Measurements from ENCODE around the gene SECTM1. TPM values are rescaled to one million over a fixed set of nuclear protein-coding genes. Genes with fewer than 3 reads are reported as not detected.
"Not testable (repeated sequence)": the region's sequence is repeated elsewhere in the genome, so short reads cannot be mapped to it uniquely, and the experiment has no call there.

Gene SECTM1
- total RNA-seq, 6 experiments from 2014 or later: 1.7 to 3.9 (median 2.8) TPM

DNA sequence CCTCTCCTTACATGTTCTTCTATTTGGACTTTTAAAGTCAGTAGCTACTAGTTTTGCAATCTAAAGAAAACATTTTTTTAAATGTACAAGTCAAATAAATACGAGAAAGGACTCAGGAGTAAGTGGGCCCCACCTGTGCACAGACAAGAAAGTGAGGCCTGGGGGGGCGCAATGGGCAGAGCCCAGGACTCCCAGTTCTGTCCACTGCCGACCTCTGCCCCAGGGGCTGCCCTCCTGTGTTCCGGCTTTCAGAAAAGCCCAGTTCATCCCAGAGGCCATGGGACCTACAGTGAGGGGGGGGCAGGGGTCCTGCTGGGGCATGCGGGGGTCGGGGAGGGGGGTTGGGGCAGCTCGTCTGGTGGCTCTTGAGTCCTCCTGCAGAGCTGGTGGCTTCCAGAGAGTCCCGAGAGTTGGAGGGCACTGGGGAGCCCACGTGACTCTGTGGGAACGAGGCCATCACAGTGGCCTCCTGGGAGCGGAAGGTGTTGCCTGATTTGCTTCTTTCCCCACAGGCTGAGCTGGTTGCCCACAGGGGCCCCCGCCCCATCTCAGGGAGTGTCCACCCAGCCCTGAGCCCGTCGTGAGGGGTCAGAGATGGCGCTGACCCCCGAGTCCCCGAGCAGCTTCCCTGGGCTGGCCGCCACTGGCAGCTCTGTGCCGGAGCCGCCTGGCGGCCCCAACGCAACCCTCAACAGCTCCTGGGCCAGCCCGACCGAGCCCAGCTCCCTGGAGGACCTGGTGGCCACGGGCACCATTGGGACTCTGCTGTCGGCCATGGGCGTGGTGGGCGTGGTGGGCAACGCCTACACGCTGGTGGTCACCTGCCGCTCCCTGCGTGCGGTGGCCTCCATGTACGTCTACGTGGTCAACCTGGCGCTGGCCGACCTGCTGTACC lies 40.4 kb upstream of the SECTM1 start:
- Mint-ChIP-seq H3K27ac (no peak overlapping the region), H3K4me1 (ENCODE audit: low read depth) (no peaks in the 10 kb centered on the region), H3K27me3 (ENCODE audit: insufficient read depth) (peaks cover 40% of the 10 kb centered on the region), H3K36me3 (ENCODE audit: low read depth) (no peaks in the 10 kb centered on the region), H3K4me3 (no peak overlapping the region), H3K9me3 (no peaks in the 10 kb centered on the region)
- DNase-seq: no peak
- TF ChIP-seq, protein P1, sequence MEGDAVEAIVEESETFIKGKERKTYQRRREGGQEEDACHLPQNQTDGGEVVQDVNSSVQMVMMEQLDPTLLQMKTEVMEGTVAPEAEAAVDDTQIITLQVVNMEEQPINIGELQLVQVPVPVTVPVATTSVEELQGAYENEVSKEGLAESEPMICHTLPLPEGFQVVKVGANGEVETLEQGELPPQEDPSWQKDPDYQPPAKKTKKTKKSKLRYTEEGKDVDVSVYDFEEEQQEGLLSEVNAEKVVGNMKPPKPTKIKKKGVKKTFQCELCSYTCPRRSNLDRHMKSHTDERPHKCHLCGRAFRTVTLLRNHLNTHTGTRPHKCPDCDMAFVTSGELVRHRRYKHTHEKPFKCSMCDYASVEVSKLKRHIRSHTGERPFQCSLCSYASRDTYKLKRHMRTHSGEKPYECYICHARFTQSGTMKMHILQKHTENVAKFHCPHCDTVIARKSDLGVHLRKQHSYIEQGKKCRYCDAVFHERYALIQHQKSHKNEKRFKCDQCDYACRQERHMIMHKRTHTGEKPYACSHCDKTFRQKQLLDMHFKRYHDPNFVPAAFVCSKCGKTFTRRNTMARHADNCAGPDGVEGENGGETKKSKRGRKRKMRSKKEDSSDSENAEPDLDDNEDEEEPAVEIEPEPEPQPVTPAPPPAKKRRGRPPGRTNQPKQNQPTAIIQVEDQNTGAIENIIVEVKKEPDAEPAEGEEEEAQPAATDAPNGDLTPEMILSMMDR (IDR thresholded peaks at IDR 0.05): no peak

DNA sequence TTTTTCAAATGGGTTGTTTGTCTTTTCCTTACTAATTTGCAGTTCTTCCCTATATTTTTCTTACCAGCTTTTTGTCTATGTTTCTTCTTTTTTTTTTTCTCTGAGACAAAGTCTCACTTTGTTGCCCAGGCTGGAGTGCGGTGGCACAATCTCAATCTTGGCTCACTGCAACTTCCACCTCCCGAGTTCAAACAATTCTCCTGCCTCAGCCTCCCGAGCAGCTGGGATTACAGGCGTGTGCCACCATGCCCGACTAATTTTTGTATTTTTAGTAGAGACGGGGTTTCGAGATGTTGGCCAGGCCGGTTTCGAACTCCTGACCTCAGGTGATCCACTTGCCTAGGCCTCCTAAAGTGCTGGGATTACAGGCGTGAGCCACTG lies 39.5 kb upstream of the SECTM1 start:
- not testable (repeated sequence) for H3K36me3 Mint-ChIP-seq (ENCODE audit: low read depth); H3K4me3 Mint-ChIP-seq; H3K9me3 Mint-ChIP-seq; DNase-seq; H3K27ac Mint-ChIP-seq; H3K4me1 Mint-ChIP-seq (ENCODE audit: low read depth)
- peaks cover 38% of the 10 kb centered on the region for H3K27me3 Mint-ChIP-seq (ENCODE audit: insufficient read depth)

- Mint-ChIP-seq H3K36me3 (ENCODE audit: low read depth) (no peaks in the 10 kb centered on the region), H3K4me3 (no peak overlapping the region), H3K27me3 (ENCODE audit: insufficient read depth) (peaks cover 37% of the 10 kb centered on the region), H3K4me1 (ENCODE audit: low read depth) (no peaks in the 10 kb centered on the region), H3K27ac (no peak overlapping the region), H3K9me3 (no peaks in the 10 kb centered on the region)
- DNase-seq: no peak
- TF ChIP-seq, protein P1 (IDR thresholded peaks at IDR 0.05): no peak
These were observed 38.9 kb upstream of the SECTM1 start for GRCh38 chr17:82372249-82373071.

DNA sequence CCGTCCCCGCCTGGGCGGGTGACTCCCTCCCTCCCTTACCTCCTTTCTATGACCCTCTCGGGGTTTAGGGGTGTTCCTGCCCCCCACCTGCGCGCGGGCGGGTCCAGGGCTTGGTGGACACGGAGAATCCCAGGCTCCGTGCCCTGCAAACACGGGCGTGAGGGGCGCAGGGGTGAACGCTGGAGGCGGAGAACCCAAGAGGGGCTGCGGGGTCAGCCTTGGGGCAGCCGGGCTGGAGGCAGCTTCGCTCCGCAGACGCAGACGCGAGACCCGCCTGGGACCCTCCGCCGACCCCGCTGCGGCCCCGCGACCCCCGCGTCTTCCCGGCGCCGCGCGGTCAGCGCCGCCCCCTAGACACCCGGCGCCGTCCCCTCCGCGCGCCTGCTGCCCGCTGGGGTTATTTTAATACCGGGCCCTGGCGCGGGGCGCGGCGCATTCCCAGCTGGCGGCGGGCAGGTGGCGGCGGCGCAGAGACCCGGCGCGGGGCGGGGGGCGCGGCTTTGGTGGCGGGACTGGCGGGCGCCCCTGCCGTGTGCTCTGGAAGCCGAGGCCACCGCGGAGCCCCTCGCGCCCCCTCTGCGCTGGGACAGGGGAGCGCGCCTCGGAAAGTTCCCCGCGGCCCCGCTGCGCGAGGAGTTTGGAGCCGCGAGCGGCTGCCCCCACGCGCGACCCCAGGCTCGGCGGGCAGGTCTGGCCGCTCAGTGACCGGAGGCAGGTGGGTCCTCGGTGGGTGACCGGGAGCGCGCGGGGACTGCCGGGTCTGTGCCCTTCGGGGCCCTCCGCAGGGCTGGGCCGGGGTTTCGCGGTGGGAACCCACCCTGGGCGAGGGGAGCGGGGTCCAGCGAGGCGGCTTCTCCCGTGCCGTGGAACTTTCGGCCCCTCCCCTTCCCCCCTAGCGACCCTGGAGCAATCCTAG lies 38.0 kb upstream of the SECTM1 start, which contains the start of gene UTS2R:
TSS of gene UTS2R (plus strand) at position 433 of the 916 bp plus-strand sequence. CDS start 2,560 bp downstream, outside the sequence.
- no peak within 1 kb of the TSS for H3K27ac Mint-ChIP-seq
- no peaks in the 10 kb centered on the region for H3K4me1 Mint-ChIP-seq (ENCODE audit: low read depth)
- peaks cover 37% of the 10 kb centered on the region for H3K27me3 Mint-ChIP-seq (ENCODE audit: insufficient read depth)
- no peak for DNase-seq
- no peaks in the 10 kb centered on the region for H3K9me3 Mint-ChIP-seq
- H3K4me3 Mint-ChIP-seq: peak within 1 kb of the TSS; percentile 69
- TF ChIP-seq, protein P1 (IDR thresholded peaks at IDR 0.05): no peak
- H3K36me3 Mint-ChIP-seq (ENCODE audit: low read depth): no peaks in the 10 kb centered on the region

DNA sequence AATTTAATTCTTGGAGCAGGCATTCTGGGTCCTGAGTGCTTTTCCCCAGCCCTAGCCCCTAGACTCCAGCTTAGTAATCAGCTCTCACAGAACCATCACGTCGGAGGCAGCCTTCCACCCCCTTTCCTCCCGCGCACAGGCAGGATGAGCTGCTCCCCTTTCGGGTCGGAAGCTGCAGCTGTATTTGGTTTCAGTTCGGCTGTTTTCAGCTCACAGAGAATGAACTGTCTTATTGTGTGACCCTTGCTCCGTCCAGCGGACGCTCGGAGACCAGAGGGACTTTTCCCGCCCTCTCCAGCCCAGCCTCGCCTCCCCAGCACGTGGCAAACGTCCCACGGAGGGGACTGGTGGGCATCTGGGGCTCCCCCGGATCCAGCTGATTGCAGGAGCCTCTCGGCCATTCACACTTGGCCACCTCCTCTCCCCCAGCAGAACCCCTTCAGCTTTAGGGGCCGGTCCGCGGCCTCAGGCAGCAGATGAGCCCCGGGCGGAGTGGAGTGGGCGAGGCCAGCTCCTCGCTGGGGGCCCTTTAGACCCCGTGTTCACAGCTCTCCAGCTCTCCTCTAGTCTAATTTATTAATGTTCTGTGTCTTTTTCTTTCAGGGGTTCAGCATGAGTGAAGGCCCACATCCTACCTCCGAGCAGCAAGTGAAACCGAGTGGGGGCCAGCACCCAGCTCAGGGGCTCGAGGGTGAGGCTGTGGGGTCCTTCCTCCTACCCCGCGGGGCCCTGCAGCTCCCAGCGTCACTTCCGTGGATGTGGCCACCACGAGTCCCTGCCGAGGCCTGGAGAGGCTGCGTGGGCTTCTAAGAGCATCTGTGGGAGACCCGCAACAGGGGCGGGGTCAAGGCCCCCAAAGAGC lies 37.1 kb upstream of the SECTM1 start:
- DNase-seq: no peak
- H3K27me3 Mint-ChIP-seq (ENCODE audit: insufficient read depth): peaks cover 30% of the 10 kb centered on the region
- TF ChIP-seq, protein P1 (IDR thresholded peaks at IDR 0.05): no peak

More for the DNA sequence above, 37.1 kb upstream of the SECTM1 start:
- Mint-ChIP-seq H3K9me3 (no peaks in the 10 kb centered on the region), H3K4me1 (ENCODE audit: low read depth) (no peaks in the 10 kb centered on the region), H3K4me3 (peak overlapping the region; percentile 69), H3K36me3 (ENCODE audit: low read depth) (no peaks in the 10 kb centered on the region), H3K27ac (no peak overlapping the region)
